RWPE1 (cell line): Measurements from ENCODE around the gene PTPRK.
"Not testable (repeated sequence)": the region's sequence is repeated elsewhere in the genome, so short reads cannot be mapped to it uniquely, and the experiment has no call there.

Experiments used
- CTCF ChIA-PET: fragments of 350-600 bp; sonication (Branson Sonifier 250); formaldehyde crosslinking; extraction: SDS; loops from one replicate; lab custom pipeline; 2021; lab: Yijun Ruan, JAX
- POLR2A ChIA-PET: fragments of 400-600 bp; formaldehyde crosslinking; extraction: SDS; loops from one replicate; lab custom pipeline; 2020; ENCODE audit warnings: antibody characterized with exemption; ENCODE audit not compliant: low non-redundant PET; lab: Yijun Ruan, JAX
- DNase-seq: peaks from one replicate; pipeline ENCODE4 v3.0.0; 2012; ENCODE audit warnings: low spot score
- H3K27ac ChIP-seq: fragments of 450-650 bp; 2 replicates; pipeline ENCODE4 v1.5.1; 2017
- CTCF ChIP-seq: fragments of 450-650 bp; conservative IDR thresholded peaks from 2 replicates; pipeline ENCODE4 v1.5.1; 2017; ENCODE audit warnings: low read depth, mild to moderate bottlenecking

The PTPRK gene

GRCh38 chr6:127990074-127990473, 530.3 kb downstream of the PTPRK start:
- POLR2A ChIA-PET: no interaction called here
- DNase-seq: no peak
- TF ChIP-seq CTCF: no peak
- H3K27ac ChIP-seq: no peak overlapping the region
- CTCF ChIA-PET: no interaction called here

GRCh38 chr6:127980996-127981395, 539.4 kb downstream of the PTPRK start:
- H3K27ac ChIP-seq: no peak overlapping the region
- DNase-seq: no peak
- POLR2A ChIA-PET: no interaction called here
- CTCF ChIA-PET: no interaction called here
- TF ChIP-seq CTCF: no peak

- CTCF ChIA-PET, H3K27ac ChIP-seq, DNase-seq, POLR2A ChIA-PET: not testable (repeated sequence)
Observed at GRCh38 chr6:127978185-127978584, 542.2 kb downstream of the PTPRK start.

- ChIA-PET CTCF (no interaction called here), POLR2A (no interaction called here)
- H3K27ac ChIP-seq: no peak overlapping the region
- DNase-seq: no peak
- TF ChIP-seq CTCF: no peak
Observed at GRCh38 chr6:127976796-127977195, 543.6 kb downstream of the PTPRK start.

- CTCF ChIA-PET: no interaction called here
- TF ChIP-seq CTCF: no peak
- DNase-seq: no peak
Observed at GRCh38 chr6:127976111-127976510, 544.3 kb downstream of the PTPRK start.

GRCh38 chr6:127972815-127973214, 547.6 kb downstream of the PTPRK start:
- CTCF ChIA-PET: interaction anchor here (0.6 kb wide), 1 partner anchor 67 kb away, joined by 3 read pairs; no protein-coding TSS in a partner anchor
- POLR2A ChIA-PET: no interaction called here
- H3K27ac ChIP-seq: no peak overlapping the region

More at GRCh38 chr6:127976111-127976510, 544.3 kb downstream of the PTPRK start:
- POLR2A ChIA-PET: no interaction called here
- no peak overlapping the region for H3K27ac ChIP-seq

GRCh38 chr6:127971945-127972391, 548.4 kb downstream of the PTPRK start:
- no peak overlapping the region for H3K27ac ChIP-seq
- peak; percentile 36 for DNase-seq
- ChIA-PET POLR2A (no interaction called here), CTCF (interaction anchor here (0.8 kb wide), 1 partner anchor 11 kb away, joined by 4 read pairs; no protein-coding TSS in a partner anchor)
- TF ChIP-seq CTCF: no peak

More at GRCh38 chr6:127972815-127973214, 547.6 kb downstream of the PTPRK start:
- TF ChIP-seq CTCF: no peak
- DNase-seq: no peak
